HG02623 (cell line): ENCODE measurements around the gene FGF1.

ENCODE experiments used
- ATAC-seq: cut with Tn5 transposase; IDR thresholded peaks from one replicate; pipeline ENCODE4 v1.9.1; 2021; ENCODE audit warnings: moderate library complexity; ENCODE audit not compliant: unreplicated experiment

FGF1 gene

GRCh38 chr5:142585451-142585850 is 100.4 kb downstream of the FGF1 start:
- ATAC-seq = no peak

- ATAC-seq = no peak
These were observed 101.0 kb downstream of the FGF1 start for GRCh38 chr5:142584891-142585290.

GRCh38 chr5:142578161-142578830 is 107.6 kb downstream of the FGF1 start:
- no peak for ATAC-seq

- ATAC-seq = no peak
These were observed 109.1 kb downstream of the FGF1 start for GRCh38 chr5:142576804-142577203.

GRCh38 chr5:142576303-142576702 is 109.6 kb downstream of the FGF1 start:
- ATAC-seq = no peak

GRCh38 chr5:142572006-142572405 is 113.9 kb downstream of the FGF1 start:
- ATAC-seq = no peak

- ATAC-seq = no peak
These were observed 114.5 kb downstream of the FGF1 start for GRCh38 chr5:142571371-142571770.

- ATAC-seq = no peak
These were observed 116.0 kb downstream of the FGF1 start for GRCh38 chr5:142569905-142570304.

GRCh38 chr5:142568996-142569335 is 116.9 kb downstream of the FGF1 start:
- ATAC-seq = no peak

- ATAC-seq = no peak
These were observed 117.5 kb downstream of the FGF1 start for GRCh38 chr5:142568283-142568995.

- no peak for ATAC-seq
These were observed 124.3 kb downstream of the FGF1 start for GRCh38 chr5:142561486-142562097.

- no peak for ATAC-seq
These were observed 124.9 kb downstream of the FGF1 start for GRCh38 chr5:142561029-142561428.

GRCh38 chr5:142552107-142552506 is 133.8 kb downstream of the FGF1 start:
- ATAC-seq = no peak

GRCh38 chr5:142551338-142552067 is 134.4 kb downstream of the FGF1 start:
- ATAC-seq = no peak

- ATAC-seq = no peak
These were observed 135.4 kb downstream of the FGF1 start for GRCh38 chr5:142550471-142550870.

- ATAC-seq = no peak
These were observed 136.1 kb downstream of the FGF1 start for GRCh38 chr5:142549834-142550233.

GRCh38 chr5:142548739-142549275 is 137.1 kb downstream of the FGF1 start:
- no peak for ATAC-seq

- ATAC-seq = no peak
These were observed 138.2 kb downstream of the FGF1 start for GRCh38 chr5:142547445-142548380.

- no peak for ATAC-seq
These were observed 140.1 kb downstream of the FGF1 start for GRCh38 chr5:142545650-142546322.
